ENCODE measurements around the gene GPR33.
"Not testable (repeated sequence)": the region's sequence is repeated elsewhere in the genome, so short reads cannot be mapped to it uniquely, and the experiment has no call there.

DNA sequence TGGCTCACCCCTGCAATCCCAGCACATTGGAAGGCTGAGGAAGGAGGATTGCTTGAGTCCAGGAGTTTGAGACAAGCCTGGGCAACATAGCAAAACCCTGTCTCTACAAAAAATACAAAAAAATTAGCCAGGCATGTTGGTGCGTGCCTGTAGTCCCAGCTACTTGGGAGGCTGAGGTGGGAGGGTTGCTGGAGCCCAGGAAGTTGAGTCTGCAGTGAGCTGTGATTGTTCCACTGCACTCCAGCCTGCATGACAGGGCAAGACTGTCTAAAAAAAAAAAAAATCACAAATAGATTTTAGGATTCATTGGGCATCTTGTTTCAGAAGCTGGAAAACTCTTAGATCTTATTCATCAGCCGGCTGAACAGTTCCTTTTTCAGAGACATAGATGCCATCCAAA is 25.4 kb downstream of the GPR33 start:
- TF ChIP-seq, protein P1, sequence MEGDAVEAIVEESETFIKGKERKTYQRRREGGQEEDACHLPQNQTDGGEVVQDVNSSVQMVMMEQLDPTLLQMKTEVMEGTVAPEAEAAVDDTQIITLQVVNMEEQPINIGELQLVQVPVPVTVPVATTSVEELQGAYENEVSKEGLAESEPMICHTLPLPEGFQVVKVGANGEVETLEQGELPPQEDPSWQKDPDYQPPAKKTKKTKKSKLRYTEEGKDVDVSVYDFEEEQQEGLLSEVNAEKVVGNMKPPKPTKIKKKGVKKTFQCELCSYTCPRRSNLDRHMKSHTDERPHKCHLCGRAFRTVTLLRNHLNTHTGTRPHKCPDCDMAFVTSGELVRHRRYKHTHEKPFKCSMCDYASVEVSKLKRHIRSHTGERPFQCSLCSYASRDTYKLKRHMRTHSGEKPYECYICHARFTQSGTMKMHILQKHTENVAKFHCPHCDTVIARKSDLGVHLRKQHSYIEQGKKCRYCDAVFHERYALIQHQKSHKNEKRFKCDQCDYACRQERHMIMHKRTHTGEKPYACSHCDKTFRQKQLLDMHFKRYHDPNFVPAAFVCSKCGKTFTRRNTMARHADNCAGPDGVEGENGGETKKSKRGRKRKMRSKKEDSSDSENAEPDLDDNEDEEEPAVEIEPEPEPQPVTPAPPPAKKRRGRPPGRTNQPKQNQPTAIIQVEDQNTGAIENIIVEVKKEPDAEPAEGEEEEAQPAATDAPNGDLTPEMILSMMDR (IDR thresholded peaks at IDR 0.05): not testable (repeated sequence)
- not testable (repeated sequence) for TF ChIP-seq POLR2A (IDR thresholded peaks at IDR 0.05)
